ENCODE results near the gene PROB1. TPM values are rescaled to one million over a fixed set of nuclear protein-coding genes. Genes with fewer than 3 reads are reported as not detected.

Gene PROB1
- total RNA-seq, result 1.2 and 2.6 TPM in 2 replicates

GRCh38 chr5:139394654-139395566 lies at the start of gene PROB1:
TSS of gene PROB1 (minus strand) at chr5:139395104. CDS start at chr5:139395081, 23 bp downstream.

GRCh38 chr5:139439013-139439903 lies 44.4 kb upstream of the PROB1 start, which contains the start of gene DNAJC18:
TSS of gene DNAJC18 (minus strand) at chr5:139439525. CDS start at chr5:139439445, 80 bp downstream.

GRCh38 chr5:139403787-139404483 lies 9.0 kb upstream of the PROB1 start, which contains the start of gene SPATA24:
TSS of gene SPATA24 (minus strand) at chr5:139404089. CDS start at chr5:139404060, 29 bp downstream.

GRCh38 chr5:139389701-139390638 lies 4.9 kb downstream of the PROB1 start, which contains the start of gene MZB1:
TSS of gene MZB1 (minus strand) at chr5:139389913. CDS start at chr5:139389856, 57 bp downstream.

GRCh38 chr5:139383275-139383992 lies 11.5 kb downstream of the PROB1 start, which contains the start of gene SLC23A1:
TSS of gene SLC23A1 (minus strand) at chr5:139383297. CDS start at chr5:139383253, 44 bp downstream.

GRCh38 chr5:139341689-139342422 lies 53.0 kb downstream of the PROB1 start, which contains the start of gene PAIP2:
TSS of gene PAIP2 (plus strand) at chr5:139341854. CDS start at chr5:139363785, 21,931 bp downstream.

Other genes starting within 250 kb of the PROB1 start
- 60.2 and 97.3 TPM in 2 replicates for gene SIL1, start 196.7 kb downstream of the PROB1 start, total RNA-seq
- gene MATR3, start 101.4 kb downstream of the PROB1 start, total RNA-seq, result 196 and 339 TPM in 2 replicates
- gene PAIP2, start 53.2 kb downstream of the PROB1 start, total RNA-seq, result 47.8 and 77.2 TPM in 2 replicates
- 0.50 TPM in 1 of 2 replicates, not detected in the other for gene SLC23A1, start 11.8 kb downstream of the PROB1 start, total RNA-seq
- gene MZB1, start 5.2 kb downstream of the PROB1 start, total RNA-seq, result not detected in 2 replicates
- 2.5 and 10.9 TPM in 2 replicates for gene SPATA24, start 9.0 kb upstream of the PROB1 start, total RNA-seq
- 10.9 and 12.4 TPM in 2 replicates for gene DNAJC18, start 44.4 kb upstream of the PROB1 start, total RNA-seq
- 0.33 and 1.2 TPM in 2 replicates for gene ECSCR, start 67.6 kb upstream of the PROB1 start, total RNA-seq
- gene SMIM33, start 75.9 kb upstream of the PROB1 start, total RNA-seq, result not detected in 2 replicates
- 58.9 and 67.6 TPM in 2 replicates for gene STING1, start 87.7 kb upstream of the PROB1 start, total RNA-seq
- gene UBE2D2, start 166.2 kb upstream of the PROB1 start, total RNA-seq, result 50.0 and 61.2 TPM in 2 replicates